Activated T-cell treated with anti-CD3 and anti-CD28 coated beads for 1 hour (primary cell): ENCODE measurements around the gene CD58.
"Not testable (repeated sequence)": the region's sequence is repeated elsewhere in the genome, so short reads cannot be mapped to it uniquely, and the experiment has no call there.

Experiments
- DNase-seq: peaks from one replicate; pipeline ENCODE4 v3.0.0-alpha.2; 2020; ENCODE audit warnings: low read depth

Gene CD58

DNA sequence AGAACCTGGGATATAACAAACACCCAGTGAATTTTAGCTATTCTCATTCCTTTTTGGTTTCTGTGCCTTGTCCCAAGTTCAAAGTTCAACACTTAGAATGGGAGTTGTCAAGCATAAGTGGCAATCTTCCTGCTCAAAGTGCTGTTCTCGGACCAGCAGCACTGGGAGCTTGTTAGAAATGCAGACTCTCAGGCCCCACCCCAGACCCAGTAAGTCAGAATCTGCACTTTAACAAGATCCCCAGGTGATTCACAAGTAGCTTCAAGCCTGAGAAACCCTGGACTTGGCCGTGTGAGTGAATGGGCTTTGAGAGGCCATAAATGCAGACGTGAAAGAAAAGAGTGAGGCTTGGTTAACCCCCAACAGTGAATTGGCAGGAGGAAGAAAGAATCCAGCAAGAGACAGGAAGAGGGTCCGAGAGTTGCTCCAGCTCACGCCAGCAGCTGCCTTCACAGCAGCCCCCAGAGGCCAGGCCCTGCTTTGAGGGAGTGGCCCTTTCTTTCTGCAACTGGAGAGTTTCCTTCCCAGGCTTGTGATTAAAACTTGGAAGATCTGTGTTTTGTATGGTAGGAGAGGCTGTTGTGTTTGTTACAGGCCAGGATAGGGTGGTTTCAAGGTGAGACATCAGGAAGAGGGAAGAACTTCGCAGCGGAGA is 21.3 kb upstream of the CD58 start:
- DNase-seq, result not testable (repeated sequence)

DNA sequence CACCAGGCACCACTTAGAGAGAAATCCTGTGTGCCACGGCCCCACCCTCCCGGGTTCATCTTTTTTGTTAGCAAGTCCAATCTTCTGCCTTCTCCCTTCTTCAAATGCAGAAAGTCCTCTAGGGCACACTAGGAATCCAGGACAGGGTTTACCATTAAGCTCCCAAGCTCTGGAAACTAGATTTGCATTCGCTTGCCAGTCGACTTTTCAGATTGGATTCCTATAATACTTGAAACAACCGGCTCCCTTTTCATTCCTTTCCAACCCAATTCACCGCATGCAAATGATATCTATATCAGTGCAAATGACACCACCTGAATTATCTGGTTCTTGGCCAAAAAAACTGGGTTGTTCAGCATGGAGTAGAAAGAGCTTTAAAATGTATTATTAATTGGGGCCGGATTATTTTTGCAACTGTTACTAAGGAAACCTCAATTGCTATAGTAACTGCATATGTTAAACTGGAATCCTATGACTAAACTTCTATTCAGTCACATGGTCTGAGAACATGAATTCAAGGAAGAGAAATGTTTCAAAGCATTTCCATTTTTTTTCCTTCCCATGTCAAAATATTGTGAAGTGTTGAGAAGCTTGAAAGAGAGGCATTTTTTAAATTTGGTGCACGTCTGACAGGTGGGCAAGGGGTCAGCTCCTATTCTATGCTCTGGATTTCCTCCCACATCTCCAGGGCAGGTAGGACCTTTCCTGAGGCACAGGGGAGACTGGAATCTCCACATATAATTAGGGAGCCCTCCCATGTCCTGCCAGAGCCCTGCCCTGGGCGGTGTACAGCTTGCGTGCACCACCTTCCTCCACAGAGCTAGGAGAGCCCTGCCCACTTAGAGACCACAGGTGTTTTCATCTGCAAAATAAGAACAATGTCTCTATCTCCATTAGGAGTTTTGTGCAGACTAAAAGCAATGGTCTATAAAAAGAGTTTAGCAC is 20.5 kb upstream of the CD58 start:
- DNase-seq, result not testable (repeated sequence)

DNA sequence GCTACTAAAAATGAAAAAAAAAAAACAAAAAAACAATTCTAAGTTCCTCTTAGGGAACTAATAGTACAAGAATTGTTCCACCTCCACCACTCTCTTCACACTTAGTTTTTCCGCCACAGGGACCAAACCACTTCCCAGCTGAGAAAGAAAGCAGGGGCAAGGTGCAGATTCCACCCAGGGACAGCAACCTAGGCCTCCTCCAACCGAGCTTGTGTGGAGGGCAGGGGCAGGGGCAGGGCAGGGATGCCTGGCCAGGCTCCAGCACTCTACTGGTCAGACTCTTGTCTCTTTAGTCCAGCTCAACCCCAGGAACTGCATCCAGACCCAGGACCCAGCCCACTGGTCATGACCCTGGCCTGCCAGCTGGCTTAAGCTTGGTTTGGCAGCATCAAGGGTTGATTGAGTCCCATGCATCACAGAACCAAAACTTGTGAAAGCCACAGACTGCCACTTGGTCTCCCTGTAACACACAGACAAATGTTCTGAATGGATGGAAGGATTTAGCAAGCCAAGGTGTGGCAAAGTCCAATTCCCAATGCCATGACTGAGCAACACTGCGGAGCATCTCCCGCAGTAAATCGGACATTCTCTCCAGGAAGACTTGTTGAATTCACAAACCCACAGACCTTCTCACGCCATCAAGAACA is 19.7 kb upstream of the CD58 start:
- not testable (repeated sequence) for DNase-seq

DNA sequence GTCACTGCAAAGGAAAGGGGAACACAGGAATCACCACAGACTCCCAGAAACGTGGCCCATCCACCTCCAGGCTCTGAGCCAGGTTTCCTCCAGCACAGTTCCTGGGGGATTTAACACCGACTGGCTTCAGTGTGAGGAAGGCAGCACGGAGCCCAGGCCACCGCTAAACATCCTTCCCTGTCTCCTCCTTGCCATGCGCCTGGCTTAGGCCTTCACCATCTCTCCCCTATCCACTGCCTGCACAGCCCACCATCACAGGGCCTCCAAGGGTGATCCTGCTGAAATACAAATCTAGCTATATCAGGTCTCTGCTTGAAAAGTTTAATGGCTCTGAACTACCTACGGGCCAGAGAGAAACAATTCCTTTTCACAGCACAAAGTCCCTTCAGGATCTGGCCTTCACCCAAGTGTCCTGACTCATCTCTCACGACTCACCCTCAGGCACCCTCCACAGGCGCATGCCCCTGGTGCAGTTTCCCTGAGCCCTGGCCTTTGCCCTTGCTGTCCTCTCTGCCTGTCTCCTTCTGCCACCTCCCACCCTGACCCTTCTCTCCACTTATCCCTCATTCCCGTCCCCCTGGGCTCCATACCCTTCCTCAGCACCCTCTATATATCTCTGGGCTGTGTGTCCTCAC is 18.4 kb upstream of the CD58 start:
- DNase-seq, result not testable (repeated sequence)

DNA sequence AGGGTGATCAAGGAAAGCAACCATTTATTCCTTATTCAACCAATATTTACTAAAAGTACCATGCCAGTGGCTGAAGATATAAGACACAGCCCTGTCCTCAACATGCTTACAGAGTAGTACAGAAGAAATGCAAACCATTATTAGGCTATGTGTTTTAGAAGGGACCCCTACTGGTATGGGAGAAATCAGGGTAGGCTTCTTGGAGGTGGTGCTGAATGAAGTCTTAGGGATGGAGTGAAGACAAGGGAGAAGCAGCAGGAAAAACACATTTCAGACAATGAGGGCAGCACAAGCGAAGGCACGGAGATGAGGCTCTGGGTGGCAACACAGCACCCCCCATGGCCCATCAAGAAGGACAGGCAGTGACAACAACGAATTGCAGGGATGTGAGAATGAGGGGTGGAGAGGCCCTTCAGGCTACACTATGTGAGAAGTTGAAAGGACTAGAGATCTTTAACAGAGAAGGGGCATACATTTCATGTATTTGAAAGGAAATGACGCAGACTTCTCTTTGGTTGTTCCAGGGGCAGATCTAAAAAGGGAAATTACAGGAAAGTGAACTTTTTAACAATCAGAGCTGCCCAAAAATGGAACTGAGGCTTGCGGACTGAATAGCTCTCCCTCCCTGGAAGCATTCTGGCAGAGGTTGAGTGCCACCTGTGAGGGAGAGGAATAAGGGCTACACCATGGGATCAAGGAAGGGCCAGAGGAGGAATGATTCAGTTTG is 16.8 kb upstream of the CD58 start:
- DNase-seq, result no peak

DNA sequence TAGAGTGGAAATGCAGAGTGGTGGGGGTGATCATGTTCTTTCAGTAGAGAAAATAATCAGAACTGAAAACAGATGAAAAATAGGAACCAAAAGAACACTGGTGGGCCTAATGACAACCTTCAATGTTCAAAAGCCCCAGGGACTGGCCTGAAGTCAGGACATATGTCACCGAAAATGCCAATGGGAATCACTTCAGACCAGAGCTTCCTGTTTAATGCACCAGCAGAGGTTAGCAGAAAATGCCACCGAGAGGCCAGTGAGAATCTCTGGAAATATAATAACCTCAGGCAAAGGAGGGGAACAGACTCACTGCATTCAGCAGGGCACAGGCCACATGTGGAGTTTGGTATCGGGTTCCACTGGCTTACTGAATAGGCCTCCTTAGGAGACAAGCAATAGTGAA is 15.9 kb upstream of the CD58 start:
- no peak for DNase-seq

DNA sequence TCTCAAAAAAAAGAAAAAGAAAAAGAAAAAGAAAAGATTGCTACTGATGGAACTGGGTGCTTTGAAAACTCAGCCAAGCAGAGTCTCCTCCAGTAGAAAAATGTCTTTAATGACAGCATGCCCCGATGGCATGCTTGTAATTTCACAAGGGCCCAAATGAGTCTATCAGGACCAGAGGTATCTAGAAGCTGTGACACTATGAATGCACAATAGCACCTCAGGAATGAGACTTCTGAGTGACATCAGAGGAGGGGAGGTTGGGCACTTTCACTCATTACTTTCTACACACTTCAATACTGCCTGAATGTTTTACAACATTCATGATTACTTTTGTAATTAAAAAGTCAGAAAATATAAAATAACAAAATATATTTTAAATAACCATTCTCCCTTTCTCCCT is 15.1 kb upstream of the CD58 start:
- DNase-seq, result no peak

DNA sequence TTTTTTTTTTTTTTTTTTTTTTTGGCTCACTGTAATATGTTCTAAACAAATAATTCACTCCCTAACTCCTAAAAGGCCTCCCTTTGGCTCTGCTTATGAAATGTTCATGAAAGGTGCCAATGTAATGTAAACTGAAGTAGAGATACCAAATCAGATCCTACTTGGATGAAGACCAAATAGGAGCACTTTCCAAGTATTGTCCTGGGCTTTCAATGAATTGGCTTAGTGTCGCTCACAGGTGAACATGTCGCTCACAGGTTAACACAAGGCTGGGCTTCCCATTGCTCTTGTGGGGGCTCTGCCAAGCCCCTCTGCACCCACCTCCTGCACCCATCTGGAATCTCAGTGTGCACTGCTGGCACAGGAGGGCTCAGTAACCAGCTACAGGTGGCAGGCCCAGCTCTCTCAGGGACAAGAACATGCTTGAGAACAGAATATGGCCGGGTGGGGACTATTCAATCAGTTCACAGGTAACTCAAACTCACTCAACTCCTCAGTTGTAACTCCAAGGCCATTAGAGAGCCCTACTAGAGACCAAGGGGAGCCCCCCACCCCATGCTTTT is 10.6 kb upstream of the CD58 start:
- no peak for DNase-seq

DNA sequence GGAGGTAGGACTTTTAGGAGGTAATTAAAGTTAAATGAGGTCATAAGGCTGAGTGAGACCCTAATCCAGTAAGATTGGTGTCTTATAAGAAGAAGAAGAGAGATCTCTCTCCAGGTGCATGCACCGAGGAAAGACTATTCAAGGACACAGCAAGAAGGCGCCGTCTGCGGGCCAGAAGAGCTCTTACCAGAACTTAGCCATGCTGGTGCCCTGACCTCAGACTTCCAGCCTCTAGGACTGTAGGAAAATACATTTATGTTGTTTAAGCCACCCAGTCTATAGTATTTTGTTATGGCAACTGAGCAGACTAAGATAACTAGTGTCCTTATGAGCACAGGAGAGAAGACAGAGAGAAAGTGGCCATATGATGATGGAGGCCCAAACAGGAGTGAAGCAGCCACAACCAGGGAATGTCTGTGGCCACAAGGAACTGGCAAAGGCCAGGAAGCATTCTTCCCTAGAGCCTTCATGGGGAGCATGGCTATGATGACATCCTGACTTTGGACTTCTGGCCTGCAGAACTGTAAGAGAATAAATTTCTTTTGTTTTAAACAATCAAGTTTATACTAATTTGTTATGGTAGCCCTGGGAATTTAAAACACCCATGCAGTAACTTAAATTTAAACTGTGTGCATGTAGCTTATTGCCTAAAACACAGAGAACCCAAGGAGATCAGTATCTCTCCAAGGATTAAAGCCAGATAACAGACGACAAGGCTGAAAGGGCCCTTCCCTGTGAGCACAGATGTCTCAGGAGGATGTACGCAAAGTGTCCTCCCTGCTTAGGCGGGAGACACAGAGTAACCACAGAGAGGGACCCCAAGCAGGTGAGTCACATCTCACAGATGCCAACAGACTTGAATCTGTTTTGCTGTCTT is 9.9 kb upstream of the CD58 start:
- DNase-seq, result no peak

DNA sequence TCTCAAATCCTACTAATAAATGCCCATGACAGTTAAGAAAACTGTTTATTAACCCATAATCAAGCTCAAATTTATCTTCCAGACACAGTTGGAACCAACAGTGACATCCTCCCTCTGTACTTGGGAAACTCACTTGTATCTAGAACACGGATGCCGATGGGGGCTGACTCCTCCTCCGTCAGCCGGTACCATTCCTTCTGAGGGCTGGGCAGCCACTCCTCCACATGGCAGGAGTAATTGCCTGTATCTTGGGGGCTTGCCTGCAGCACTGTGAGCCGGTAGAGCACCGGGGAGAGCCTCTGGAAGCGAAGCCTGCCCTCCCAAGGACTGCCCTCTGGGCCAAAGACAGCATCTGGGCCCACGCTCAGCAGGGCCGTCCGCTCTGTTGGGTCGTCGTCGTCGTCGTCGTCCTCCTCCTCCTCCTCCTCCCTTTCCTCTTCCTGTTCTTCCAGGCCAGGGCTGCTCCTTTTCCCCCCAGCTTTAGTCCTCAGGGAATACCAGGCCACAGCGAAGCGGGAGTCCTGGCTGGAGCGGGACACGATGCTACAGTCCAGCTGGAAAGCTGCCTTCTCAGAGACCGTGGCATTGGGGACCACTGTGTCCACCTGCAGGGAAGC is 8.5 kb upstream of the CD58 start:
- DNase-seq, result no peak

DNA sequence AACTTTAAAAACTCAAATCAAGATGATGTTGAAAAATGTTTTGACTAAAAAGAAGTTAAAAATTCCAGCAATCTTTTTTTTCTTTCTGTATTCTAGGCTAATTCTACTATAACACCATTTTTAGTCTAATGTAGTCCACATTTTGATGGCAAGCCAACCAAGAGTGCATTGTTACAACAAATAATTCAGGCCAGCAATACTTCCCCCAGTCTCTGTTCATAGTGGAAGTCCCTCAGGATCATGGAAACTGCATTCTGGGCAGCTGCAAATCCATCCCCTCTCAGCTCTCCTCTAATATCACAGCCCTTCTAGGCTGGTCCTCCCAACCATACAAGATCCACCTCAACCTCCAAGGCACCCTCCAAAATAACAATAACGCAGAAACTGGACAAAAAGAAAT is 7.8 kb upstream of the CD58 start:
- DNase-seq, result no peak

DNA sequence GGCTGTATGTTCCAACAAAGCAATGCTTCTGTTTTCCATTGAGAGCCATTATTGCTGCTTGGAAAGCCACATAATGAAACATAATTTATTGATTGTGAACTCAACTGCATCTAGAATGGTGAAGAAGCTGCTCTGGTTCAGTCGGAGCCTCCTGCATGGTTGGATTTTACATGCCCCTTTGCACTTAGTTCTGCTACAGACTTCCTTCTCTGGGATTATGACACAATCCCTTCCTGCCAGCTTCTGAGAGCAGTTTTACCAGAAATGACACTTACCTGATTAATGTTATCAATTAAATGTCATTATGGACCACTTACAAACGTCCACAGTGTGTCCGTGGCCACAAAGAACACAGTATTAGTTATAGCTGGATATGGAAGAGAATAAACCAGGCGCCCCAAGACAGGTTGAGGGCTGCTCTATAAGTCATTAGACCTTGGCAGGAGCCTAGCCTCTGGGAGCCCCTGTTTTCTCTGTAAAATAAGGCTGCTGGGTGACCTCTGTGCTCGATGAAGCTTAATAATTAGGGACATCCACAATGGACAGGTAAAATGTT is 7.0 kb upstream of the CD58 start:
- DNase-seq, result no peak

DNA sequence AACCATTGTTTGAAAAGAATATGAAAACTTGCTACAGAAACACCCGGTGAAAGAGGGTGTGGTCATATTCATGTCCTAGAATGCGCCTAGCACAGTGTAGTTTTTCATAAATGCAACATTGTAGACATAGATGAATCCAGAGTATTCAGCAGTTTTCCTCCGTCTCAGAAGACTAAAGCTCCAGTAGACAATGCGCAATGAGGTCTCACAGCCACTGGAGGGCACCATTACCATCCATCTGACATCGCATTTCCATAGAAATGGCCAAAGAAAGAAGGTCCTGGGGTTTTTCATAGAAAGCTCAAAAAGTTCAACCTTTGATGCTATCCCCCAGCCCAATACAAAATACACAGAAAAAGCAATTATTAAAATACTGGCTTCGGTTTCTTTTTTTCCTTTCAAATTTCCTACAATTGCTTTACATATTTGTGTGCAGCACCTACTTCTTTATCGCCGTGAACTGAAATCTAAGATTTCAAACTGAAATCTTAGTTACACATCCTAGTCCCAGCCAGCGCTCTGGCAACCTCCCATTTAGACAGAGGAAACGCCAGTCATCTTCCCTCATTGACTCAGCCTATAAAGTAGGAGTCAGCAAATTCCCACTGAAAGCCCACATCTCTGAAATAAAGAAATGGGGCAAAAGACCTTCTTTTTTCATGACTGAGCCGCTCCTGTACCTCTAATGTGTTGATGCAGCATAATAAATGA is 3.9 kb upstream of the CD58 start:
- peak; percentile 30 for DNase-seq

DNA sequence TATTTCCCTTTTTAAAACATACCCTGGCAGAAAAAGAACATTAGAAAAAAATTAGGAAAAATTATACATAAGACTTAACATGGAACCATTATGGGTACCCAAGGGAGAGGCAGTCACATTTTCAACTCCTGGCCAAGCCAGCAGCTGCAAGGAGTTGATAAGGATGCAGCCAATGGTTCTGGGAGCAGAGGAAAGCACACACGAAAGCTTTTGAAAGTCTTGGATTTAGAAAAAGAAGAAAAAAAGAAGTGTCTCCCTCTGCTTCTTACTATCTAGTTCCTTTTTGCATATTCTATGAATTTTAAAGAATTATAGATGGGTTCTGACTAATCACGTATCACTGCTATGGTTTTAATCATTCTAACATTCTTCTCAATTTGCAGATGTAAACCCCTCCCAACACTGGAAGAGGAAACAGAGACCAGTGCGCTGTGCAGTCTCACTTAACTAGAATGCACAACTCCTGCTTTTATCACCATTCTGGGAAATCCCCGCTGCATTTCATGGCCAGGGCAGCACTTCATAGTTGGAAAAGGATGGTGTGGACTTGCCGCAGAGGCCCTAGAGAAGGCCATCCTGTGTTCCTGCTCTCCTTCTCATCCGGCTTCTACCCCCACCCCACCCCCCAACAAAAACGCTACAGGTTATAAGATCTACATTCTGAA is 2.7 kb upstream of the CD58 start:
- no peak for DNase-seq

DNA sequence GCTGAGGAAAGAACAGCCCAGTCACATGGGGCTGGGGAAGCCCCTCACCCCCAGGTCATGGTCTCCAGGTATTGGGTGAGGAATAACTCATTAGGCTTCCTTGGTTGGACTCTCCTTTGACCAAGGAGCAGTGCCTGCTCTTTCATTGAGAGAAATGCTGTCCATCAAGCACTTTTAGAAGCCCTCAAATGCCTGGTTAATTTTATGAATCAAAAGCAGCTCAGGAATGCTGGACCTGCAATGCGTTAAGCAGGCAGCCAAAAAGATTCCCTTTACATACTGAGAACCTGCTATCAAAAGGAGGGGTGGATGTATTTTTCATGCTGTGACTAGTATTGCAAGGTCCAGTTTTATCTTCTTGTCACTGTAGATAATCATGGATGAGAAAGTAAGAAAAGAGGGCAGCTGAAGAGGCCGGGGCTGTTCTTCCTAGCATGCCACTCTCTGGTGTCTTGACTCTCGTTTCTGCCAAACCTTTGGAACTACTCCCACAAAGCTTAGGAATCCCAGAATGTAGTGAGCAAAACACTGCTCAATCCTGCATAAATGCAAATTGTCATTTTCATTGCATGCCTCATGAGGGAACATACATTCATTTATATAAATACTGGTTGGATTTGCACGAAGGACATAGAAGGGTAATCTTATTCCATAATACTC is 2.1 kb upstream of the CD58 start:
- DNase-seq, result no peak

DNA sequence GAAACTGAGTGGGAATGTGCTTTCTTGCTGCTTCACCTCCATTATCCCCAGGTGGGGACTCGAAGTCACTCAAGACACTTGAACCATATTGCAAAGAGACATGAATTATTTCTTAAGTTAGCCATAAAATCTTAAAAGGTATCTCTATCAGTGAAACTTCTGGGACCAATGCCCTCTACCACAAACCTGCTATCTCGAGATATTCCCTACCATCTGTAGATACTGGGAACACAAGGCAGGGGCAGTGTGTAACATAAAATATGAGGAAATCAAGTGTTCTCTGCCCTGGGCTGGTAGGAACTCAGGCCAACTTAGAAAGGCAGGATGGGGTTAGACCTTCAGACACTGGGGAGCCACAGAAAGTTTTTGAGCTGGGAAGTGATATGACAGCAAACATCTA is 1.3 kb upstream of the CD58 start:
- no peak for DNase-seq

DNA sequence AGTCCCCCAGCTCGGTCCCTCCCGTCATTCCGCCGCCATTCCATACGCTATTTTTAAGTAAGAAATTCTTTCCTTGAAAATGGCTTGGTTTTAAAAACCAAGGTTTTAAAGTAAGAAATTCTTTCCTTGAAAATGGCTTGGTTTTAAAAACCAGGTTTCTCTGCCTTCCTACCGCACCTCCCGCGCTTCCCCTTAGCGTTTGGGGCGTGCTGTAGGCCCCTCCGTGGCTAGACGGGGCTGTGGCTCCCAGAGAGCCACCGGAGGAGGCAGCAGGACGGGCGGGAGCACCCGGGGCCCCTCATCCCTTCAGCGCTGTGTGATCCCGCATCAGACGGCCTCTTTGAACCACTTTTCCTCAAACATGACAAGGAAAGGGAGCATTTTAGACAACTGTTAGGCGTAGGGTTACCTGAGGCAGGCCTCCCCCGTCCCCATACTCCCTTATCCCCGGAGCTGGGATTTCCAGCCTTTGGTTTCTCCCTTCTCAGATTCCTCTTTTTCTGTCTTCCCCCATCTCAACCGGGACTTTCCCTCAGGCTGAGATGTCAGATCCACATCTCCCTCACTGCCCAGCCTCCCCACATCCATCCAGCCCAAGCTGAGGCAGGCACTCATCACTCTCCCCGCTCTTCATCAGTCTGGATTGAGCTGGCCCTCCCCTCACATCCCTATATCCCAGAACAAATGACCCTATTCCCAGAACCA is 541 bp upstream of the CD58 start:
- DNase-seq, result no peak
